SU-DHL-6 (cell line): Measurements from ENCODE around the gene GRID2.

Experiments
- H2AFZ ChIP-seq: fragments of 200-600 bp; sonication (generic); 2 replicates; pipeline ENCODE4 v1.6.1; 2014; ENCODE audit warnings: low read depth, mild to moderate bottlenecking, moderate library complexity, mixed read lengths, antibody characterized with exemption, low read length; ENCODE audit not compliant: severe bottlenecking
- H3F3A ChIP-seq: fragments of 200-600 bp; shearing (Covaris generic); 2 replicates; pipeline ENCODE4 v1.6.0; 2016; ENCODE audit warnings: antibody characterized with exemption, mild to moderate bottlenecking; ENCODE audit not compliant: insufficient read depth
- H3K27ac ChIP-seq: fragments of 200-600 bp; sonication (generic); 2 replicates; pipeline ENCODE4 v1.5.1; 2016; ENCODE audit warnings: low read depth, mild to moderate bottlenecking, low read length, moderate library complexity, mixed read lengths
- H3K27me3 ChIP-seq: fragments of 200-600 bp; sonication (generic), shearing (Covaris generic); 2 replicates; pipeline ENCODE4 v1.6.0; 2014; ENCODE audit warnings: mild to moderate bottlenecking, low read length
- H3K36me3 ChIP-seq: fragments of 200-600 bp; sonication (generic); 2 replicates; pipeline ENCODE4 v1.6.1; 2014; ENCODE audit warnings: mild to moderate bottlenecking, low read length, mixed read lengths
- H3K4me2 ChIP-seq: fragments of 300-600, 200-600 bp; shearing (Covaris generic), sonication (generic); 2 replicates; pipeline ENCODE4 v1.6.0; 2014; ENCODE audit warnings: low read length, low read depth, mild to moderate bottlenecking; ENCODE audit not compliant: poor library complexity, severe bottlenecking
- H3K4me3 ChIP-seq: fragments of 200-600 bp; sonication (generic); 2 replicates; pipeline ENCODE4 v1.5.1; 2014; ENCODE audit warnings: antibody characterized with exemption, low read length, mild to moderate bottlenecking, mixed read lengths; ENCODE audit not compliant: insufficient read depth, poor library complexity, severe bottlenecking
- H3K79me2 ChIP-seq: fragments of 200-600 bp; sonication (generic); 2 replicates; pipeline ENCODE4 v1.6.1; 2014; ENCODE audit warnings: mild to moderate bottlenecking, low read length, moderate library complexity; ENCODE audit not compliant: insufficient read depth
- H3K9ac ChIP-seq: fragments of 200-600 bp; sonication (generic); 2 replicates; pipeline ENCODE4 v1.7.0; 2014; ENCODE audit warnings: mild to moderate bottlenecking, low read length
- H3K9me2 ChIP-seq: fragments of 200-600 bp; sonication (generic); replicated peaks from 2 replicates; pipeline ENCODE4 v1.6.1; 2014; ENCODE audit warnings: low read length; ENCODE audit not compliant: insufficient read depth
- H3K9me3 ChIP-seq: fragments of 200-600 bp; sonication (generic); 2 replicates; pipeline ENCODE4 v1.6.1; 2014; ENCODE audit warnings: low read length, mixed read lengths; ENCODE audit not compliant: insufficient read depth
- H4K20me1 ChIP-seq: fragments of 200-600 bp; sonication (generic); 2 replicates; pipeline ENCODE4 v1.6.1; 2014; ENCODE audit warnings: low read depth, mild to moderate bottlenecking, antibody characterized with exemption, low read length, moderate library complexity, mixed read lengths
- EZH2phosphoT487 ChIP-seq: fragments of 200-600 bp; sonication (generic), shearing (Covaris generic); conservative IDR thresholded peaks from 2 replicates; pipeline ENCODE4 v1.6.1; 2018; ENCODE audit warnings: mild to moderate bottlenecking, antibody characterized with exemption, low read length, moderate library complexity, mixed read lengths
- TF ChIP-seq, protein P1 (sequence below): fragments of 200-600 bp; sonication (generic); IDR thresholded peaks from one replicate; pipeline ENCODE4 v1.5.1; 2017; ENCODE audit warnings: antibody characterized with exemption, mild to moderate bottlenecking, low read length, moderate library complexity; ENCODE audit not compliant: insufficient read depth, poor library complexity, severe bottlenecking

GRID2 gene

DNA sequence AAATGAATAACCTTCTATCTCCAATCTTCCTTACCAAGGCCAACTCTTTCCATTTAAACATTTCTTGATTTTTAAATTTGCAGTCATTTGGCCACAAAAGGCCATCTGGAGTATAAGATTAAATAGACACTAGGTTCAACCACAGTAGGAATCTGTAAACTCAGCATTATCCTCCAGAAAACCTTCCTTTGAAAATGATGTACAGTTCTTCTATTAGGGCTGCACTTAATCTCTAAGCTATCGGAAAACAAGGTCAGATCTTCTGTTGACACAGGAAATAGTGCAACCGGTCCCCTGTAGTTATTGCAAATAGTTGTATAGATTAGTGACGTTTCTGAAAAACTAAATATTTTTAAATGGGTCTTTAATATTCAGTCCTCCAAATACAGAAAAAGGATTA, 1165.8 kb downstream of the GRID2 start:
- no peaks in the 10 kb centered on the region for H4K20me1 ChIP-seq
- H2AFZ ChIP-seq, result no peak overlapping the region
- no peaks in the 10 kb centered on the region for H3K27me3 ChIP-seq
- H3F3A ChIP-seq, result no peaks in the 10 kb centered on the region
- no peaks in the 10 kb centered on the region for H3K79me2 ChIP-seq
- no peaks in the 10 kb centered on the region for H3K9me3 ChIP-seq
- H3K36me3 ChIP-seq, result no peaks in the 10 kb centered on the region
- no peak overlapping the region for H3K9ac ChIP-seq
- H3K4me2 ChIP-seq, result no peak overlapping the region
- no peak overlapping the region for H3K4me3 ChIP-seq
- TF ChIP-seq, protein P1, sequence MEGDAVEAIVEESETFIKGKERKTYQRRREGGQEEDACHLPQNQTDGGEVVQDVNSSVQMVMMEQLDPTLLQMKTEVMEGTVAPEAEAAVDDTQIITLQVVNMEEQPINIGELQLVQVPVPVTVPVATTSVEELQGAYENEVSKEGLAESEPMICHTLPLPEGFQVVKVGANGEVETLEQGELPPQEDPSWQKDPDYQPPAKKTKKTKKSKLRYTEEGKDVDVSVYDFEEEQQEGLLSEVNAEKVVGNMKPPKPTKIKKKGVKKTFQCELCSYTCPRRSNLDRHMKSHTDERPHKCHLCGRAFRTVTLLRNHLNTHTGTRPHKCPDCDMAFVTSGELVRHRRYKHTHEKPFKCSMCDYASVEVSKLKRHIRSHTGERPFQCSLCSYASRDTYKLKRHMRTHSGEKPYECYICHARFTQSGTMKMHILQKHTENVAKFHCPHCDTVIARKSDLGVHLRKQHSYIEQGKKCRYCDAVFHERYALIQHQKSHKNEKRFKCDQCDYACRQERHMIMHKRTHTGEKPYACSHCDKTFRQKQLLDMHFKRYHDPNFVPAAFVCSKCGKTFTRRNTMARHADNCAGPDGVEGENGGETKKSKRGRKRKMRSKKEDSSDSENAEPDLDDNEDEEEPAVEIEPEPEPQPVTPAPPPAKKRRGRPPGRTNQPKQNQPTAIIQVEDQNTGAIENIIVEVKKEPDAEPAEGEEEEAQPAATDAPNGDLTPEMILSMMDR, result no peak
- no peak for TF ChIP-seq EZH2phosphoT487
- H3K27ac ChIP-seq, result no peak overlapping the region
- H3K9me2 ChIP-seq, result no peaks in the 10 kb centered on the region

DNA sequence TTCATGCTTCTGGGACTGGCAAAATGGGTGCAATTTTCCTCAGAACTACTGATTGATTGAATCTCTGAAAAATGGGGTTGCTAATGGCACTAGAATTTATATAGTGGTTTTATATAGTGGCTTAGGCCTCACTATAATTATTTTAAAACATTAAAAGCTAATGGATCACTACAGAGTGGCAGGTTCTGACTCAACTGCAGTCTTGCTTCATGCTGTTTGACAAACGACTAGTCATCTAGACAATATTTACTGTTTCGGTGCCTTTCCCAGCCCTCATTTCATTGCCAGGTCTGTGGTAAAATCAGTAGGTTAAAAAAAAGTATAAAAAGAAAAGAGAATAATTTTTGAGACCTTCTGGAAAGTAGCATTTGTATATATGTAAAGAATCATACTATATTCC, 1172.0 kb downstream of the GRID2 start:
- Histone ChIP-seq H3K36me3 (no peaks in the 10 kb centered on the region), H3K9me3 (no peaks in the 10 kb centered on the region), H2AFZ (no peak overlapping the region), H4K20me1 (no peaks in the 10 kb centered on the region), H3K79me2 (no peaks in the 10 kb centered on the region), H3K4me2 (no peak overlapping the region), H3K27ac (no peak overlapping the region), H3F3A (no peaks in the 10 kb centered on the region), H3K4me3 (no peak overlapping the region), H3K9ac (no peak overlapping the region), H3K27me3 (no peaks in the 10 kb centered on the region), H3K9me2 (no peaks in the 10 kb centered on the region)
- TF ChIP-seq EZH2phosphoT487, result no peak
- TF ChIP-seq, protein P1, result no peak

DNA sequence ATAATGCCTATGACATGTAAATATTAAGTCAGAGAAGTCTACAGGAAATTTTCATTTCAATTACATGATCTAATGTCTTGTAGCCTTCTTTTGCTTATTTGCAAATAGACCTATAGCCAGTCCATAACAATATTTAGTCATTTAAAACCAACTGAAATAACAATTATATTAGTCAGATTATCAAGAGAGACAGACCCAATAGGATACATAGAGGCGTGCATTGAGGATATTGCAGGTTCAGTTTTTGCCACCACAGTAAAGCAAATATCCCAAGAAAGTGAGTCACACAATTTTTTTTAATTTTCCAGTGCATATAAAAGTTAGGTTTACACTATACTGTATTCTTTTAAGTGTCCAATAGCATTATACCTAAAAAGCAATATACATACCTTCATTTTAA, 1175.0 kb downstream of the GRID2 start:
- no peak overlapping the region for H3K4me2 ChIP-seq
- TF ChIP-seq EZH2phosphoT487, result no peak
- no peaks in the 10 kb centered on the region for H4K20me1 ChIP-seq
- H3K27me3 ChIP-seq, result no peaks in the 10 kb centered on the region
- H3K79me2 ChIP-seq, result no peaks in the 10 kb centered on the region
- no peak overlapping the region for H3K4me3 ChIP-seq
- H2AFZ ChIP-seq, result no peak overlapping the region
- H3K9ac ChIP-seq, result no peak overlapping the region
- H3K36me3 ChIP-seq, result no peaks in the 10 kb centered on the region
- no peaks in the 10 kb centered on the region for H3K9me2 ChIP-seq
- H3K27ac ChIP-seq, result no peak overlapping the region
- H3K9me3 ChIP-seq, result no peaks in the 10 kb centered on the region
- H3F3A ChIP-seq, result no peaks in the 10 kb centered on the region

DNA sequence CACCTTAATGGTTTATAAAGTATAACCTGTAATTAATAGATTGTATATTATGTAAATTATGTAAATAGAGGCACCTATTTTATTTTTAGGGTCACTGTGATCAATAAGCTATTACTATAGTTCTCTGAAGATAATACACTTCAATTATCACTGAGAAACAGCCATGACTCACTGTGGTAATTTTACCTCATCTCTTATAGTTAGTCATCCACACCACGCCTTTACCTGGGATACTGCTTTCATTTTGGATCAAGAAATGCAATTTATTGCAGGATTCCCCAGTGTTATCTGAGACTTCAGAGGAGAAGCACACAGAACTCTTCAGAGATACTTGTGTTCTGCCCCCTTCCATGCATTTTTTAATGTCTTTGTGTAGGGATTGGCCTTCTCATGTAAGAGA, 1176.7 kb downstream of the GRID2 start:
- no peak overlapping the region for H3K4me2 ChIP-seq
- H2AFZ ChIP-seq, result no peak overlapping the region
- no peaks in the 10 kb centered on the region for H3K27me3 ChIP-seq
- no peaks in the 10 kb centered on the region for H3K9me3 ChIP-seq
- no peak overlapping the region for H3K27ac ChIP-seq
- no peaks in the 10 kb centered on the region for H3F3A ChIP-seq
- no peak for TF ChIP-seq EZH2phosphoT487
- H3K9ac ChIP-seq, result no peak overlapping the region
- no peaks in the 10 kb centered on the region for H3K36me3 ChIP-seq
- no peaks in the 10 kb centered on the region for H3K79me2 ChIP-seq
- H4K20me1 ChIP-seq, result no peaks in the 10 kb centered on the region
- no peak overlapping the region for H3K4me3 ChIP-seq
- no peaks in the 10 kb centered on the region for H3K9me2 ChIP-seq
